ENCODE results near the gene OLFM1.
"Not testable (repeated sequence)": the region's sequence is repeated elsewhere in the genome, so short reads cannot be mapped to it uniquely, and the experiment has no call there.

OLFM1 gene

GRCh38 chr9:135135929-135136315 is 48.5 kb downstream of the OLFM1 start:
- DNase-seq = no peak

GRCh38 chr9:135136481-135136880 is 49.0 kb downstream of the OLFM1 start:
- no peak for DNase-seq

- DNase-seq = no peak
Measured at GRCh38 chr9:135136991-135137832, 49.7 kb downstream of the OLFM1 start.

- DNase-seq = no peak
Measured at GRCh38 chr9:135138078-135138855, 50.8 kb downstream of the OLFM1 start.

GRCh38 chr9:135139366-135139959 is 52.0 kb downstream of the OLFM1 start:
- no peak for DNase-seq

- DNase-seq = no peak
Measured at GRCh38 chr9:135141183-135141774, 53.8 kb downstream of the OLFM1 start.

GRCh38 chr9:135144581-135145170 is 57.2 kb downstream of the OLFM1 start:
- no peak for DNase-seq

- no peak for DNase-seq
Measured at GRCh38 chr9:135145312-135145711, 57.8 kb downstream of the OLFM1 start.

- DNase-seq = no peak
Measured at GRCh38 chr9:135146241-135146640, 58.8 kb downstream of the OLFM1 start.

- DNase-seq = no peak
Measured at GRCh38 chr9:135146766-135147473, 59.5 kb downstream of the OLFM1 start.

- no peak for DNase-seq
Measured at GRCh38 chr9:135147474-135147805, 60.0 kb downstream of the OLFM1 start.

- DNase-seq = no peak
Measured at GRCh38 chr9:135147938-135148337, 60.5 kb downstream of the OLFM1 start.

- no peak for DNase-seq
Measured at GRCh38 chr9:135148386-135148785, 60.9 kb downstream of the OLFM1 start.

- not testable (repeated sequence) for DNase-seq
Measured at GRCh38 chr9:135149901-135150300, 62.4 kb downstream of the OLFM1 start.

- no peak for DNase-seq
Measured at GRCh38 chr9:135150981-135151380, 63.5 kb downstream of the OLFM1 start.

GRCh38 chr9:135151757-135152613 is 64.5 kb downstream of the OLFM1 start:
- DNase-seq = no peak

- DNase-seq = no peak
Measured at GRCh38 chr9:135152614-135153334, 65.3 kb downstream of the OLFM1 start.

GRCh38 chr9:135154050-135154615 is 66.7 kb downstream of the OLFM1 start:
- DNase-seq = no peak

GRCh38 chr9:135155396-135155795 is 67.9 kb downstream of the OLFM1 start:
- no peak for DNase-seq

Measured in activated CD4-positive, alpha-beta T cell treated with anti-CD3 and anti-CD28 coated beads for 48 hours (primary cell).